ENCODE results near the gene ESPNL.

ESPNL gene

GRCh38 chr2:238166391-238167343 lies 66.5 kb downstream of the ESPNL start:
- no peak overlapping the region for H3K9ac ChIP-seq (ENCODE audit: low read length)
- no peak overlapping the region for H3K56ac ChIP-seq (ENCODE audit: low read length)
- H3K36me3 ChIP-seq (ENCODE audit: control insufficient read depth, insufficient read depth, low read length): peaks cover 4% of the 10 kb centered on the region
- no peak overlapping the region for H2AK5ac ChIP-seq (ENCODE audit: low read length)
- no peak overlapping the region for H3K4ac ChIP-seq (ENCODE audit: low read depth, low read length)
- H4K8ac ChIP-seq (ENCODE audit: low read depth, low read length): no peak overlapping the region
- no peaks in the 10 kb centered on the region for H3K79me1 ChIP-seq (ENCODE audit: low read length)
- no peak overlapping the region for H3K27ac ChIP-seq (ENCODE audit: low read depth, low read length)
- no peak for DNase-seq
- no peak overlapping the region for H3K18ac ChIP-seq (ENCODE audit: low read length)
- no CpG with 5 or more reads among the region's 24 CpGs for WGBS (ENCODE audit: extremely low coverage, insufficient coverage, low lambda C conversion rate)
- no peak overlapping the region for H2BK5ac ChIP-seq (ENCODE audit: low read length)
- H3K4me2 ChIP-seq (ENCODE audit: low read length): no peak overlapping the region
- H4K5ac ChIP-seq (ENCODE audit: low read length): no peak overlapping the region
- peaks cover 8% of the 10 kb centered on the region for H3K27me3 ChIP-seq (ENCODE audit: insufficient read depth, low read length, poor library complexity)
- no peak overlapping the region for H3K23ac ChIP-seq (ENCODE audit: low read length)
- H2BK120ac ChIP-seq (ENCODE audit: low read depth, low read length): no peak overlapping the region
- no peaks in the 10 kb centered on the region for H3K79me2 ChIP-seq (ENCODE audit: control insufficient read depth, insufficient read depth, low read length)
- H3K4me3 ChIP-seq (ENCODE audit: low read length): no peak overlapping the region
- no peaks in the 10 kb centered on the region for H3K4me1 ChIP-seq (ENCODE audit: control insufficient read depth, low read depth, low read length)
- H2BK15ac ChIP-seq (replicated peaks; ENCODE audit: low read depth): no peak overlapping the region

- Histone ChIP-seq H3K27ac (ENCODE audit: low read depth, low read length) (no peak overlapping the region), H2BK120ac (ENCODE audit: low read depth, low read length) (no peak overlapping the region), H3K4me1 (ENCODE audit: control insufficient read depth, low read depth, low read length) (no peaks in the 10 kb centered on the region), H4K8ac (ENCODE audit: low read depth, low read length) (no peak overlapping the region), H3K56ac (ENCODE audit: low read length) (no peak overlapping the region), H2BK5ac (ENCODE audit: low read length) (no peak overlapping the region), H3K27me3 (ENCODE audit: insufficient read depth, low read length, poor library complexity) (peaks cover 8% of the 10 kb centered on the region), H3K18ac (ENCODE audit: low read length) (no peak overlapping the region), H3K23ac (ENCODE audit: low read length) (no peak overlapping the region), H3K4me2 (ENCODE audit: low read length) (no peak overlapping the region), H3K36me3 (ENCODE audit: control insufficient read depth, insufficient read depth, low read length) (peaks cover 4% of the 10 kb centered on the region), H4K5ac (ENCODE audit: low read length) (no peak overlapping the region), H3K9ac (ENCODE audit: low read length) (no peak overlapping the region), H3K79me1 (ENCODE audit: low read length) (no peaks in the 10 kb centered on the region), H3K4ac (ENCODE audit: low read depth, low read length) (no peak overlapping the region), H2BK15ac (replicated peaks; ENCODE audit: low read depth) (no peak overlapping the region), H3K4me3 (ENCODE audit: low read length) (no peak overlapping the region), H2AK5ac (ENCODE audit: low read length) (no peak overlapping the region), H3K79me2 (ENCODE audit: control insufficient read depth, insufficient read depth, low read length) (no peaks in the 10 kb centered on the region)
- no CpG with 5 or more reads among the region's 7 CpGs for WGBS (ENCODE audit: extremely low coverage, insufficient coverage, low lambda C conversion rate)
- DNase-seq: no peak
Measured at GRCh38 chr2:238167344-238167715, 67.2 kb downstream of the ESPNL start.

DNA sequence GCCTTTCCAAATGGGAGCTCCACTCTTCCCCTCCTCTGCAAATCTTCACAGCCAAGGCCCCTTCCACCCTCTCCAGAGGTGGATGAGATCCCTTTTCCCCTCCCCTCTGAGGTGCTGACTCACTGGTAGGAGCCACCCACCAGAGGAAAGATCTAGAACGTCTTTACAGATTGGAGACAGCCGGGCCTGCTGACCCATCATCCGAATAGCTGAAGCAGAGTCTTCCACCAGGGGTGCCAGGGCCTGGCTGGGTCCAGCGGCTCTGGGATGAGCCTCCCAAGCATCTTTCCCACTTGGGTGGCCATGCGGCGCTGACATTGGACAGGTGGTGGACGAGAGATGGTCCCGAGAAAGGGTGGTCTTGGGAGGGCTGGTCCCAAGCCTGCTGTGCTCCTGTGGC lies 67.6 kb downstream of the ESPNL start:
- Histone ChIP-seq H2BK15ac (replicated peaks; ENCODE audit: low read depth) (no peak overlapping the region), H3K23ac (ENCODE audit: low read length) (no peak overlapping the region), H3K27ac (ENCODE audit: low read depth, low read length) (no peak overlapping the region), H3K79me2 (ENCODE audit: control insufficient read depth, insufficient read depth, low read length) (no peaks in the 10 kb centered on the region), H2BK120ac (ENCODE audit: low read depth, low read length) (no peak overlapping the region), H3K18ac (ENCODE audit: low read length) (no peak overlapping the region), H3K9ac (ENCODE audit: low read length) (no peak overlapping the region), H4K8ac (ENCODE audit: low read depth, low read length) (no peak overlapping the region), H3K79me1 (ENCODE audit: low read length) (no peaks in the 10 kb centered on the region), H3K4ac (ENCODE audit: low read depth, low read length) (no peak overlapping the region), H4K5ac (ENCODE audit: low read length) (no peak overlapping the region), H3K36me3 (ENCODE audit: control insufficient read depth, insufficient read depth, low read length) (peaks cover 6% of the 10 kb centered on the region), H3K56ac (ENCODE audit: low read length) (no peak overlapping the region), H2BK5ac (ENCODE audit: low read length) (no peak overlapping the region), H3K4me3 (ENCODE audit: low read length) (no peak overlapping the region), H3K4me1 (ENCODE audit: control insufficient read depth, low read depth, low read length) (no peaks in the 10 kb centered on the region), H2AK5ac (ENCODE audit: low read length) (no peak overlapping the region), H3K4me2 (ENCODE audit: low read length) (no peak overlapping the region), H3K27me3 (ENCODE audit: insufficient read depth, low read length, poor library complexity) (peaks cover 8% of the 10 kb centered on the region)
- DNase-seq: no peak
- WGBS (ENCODE audit: extremely low coverage, insufficient coverage, low lambda C conversion rate): no CpG with 5 or more reads among the region's 8 CpGs

DNA sequence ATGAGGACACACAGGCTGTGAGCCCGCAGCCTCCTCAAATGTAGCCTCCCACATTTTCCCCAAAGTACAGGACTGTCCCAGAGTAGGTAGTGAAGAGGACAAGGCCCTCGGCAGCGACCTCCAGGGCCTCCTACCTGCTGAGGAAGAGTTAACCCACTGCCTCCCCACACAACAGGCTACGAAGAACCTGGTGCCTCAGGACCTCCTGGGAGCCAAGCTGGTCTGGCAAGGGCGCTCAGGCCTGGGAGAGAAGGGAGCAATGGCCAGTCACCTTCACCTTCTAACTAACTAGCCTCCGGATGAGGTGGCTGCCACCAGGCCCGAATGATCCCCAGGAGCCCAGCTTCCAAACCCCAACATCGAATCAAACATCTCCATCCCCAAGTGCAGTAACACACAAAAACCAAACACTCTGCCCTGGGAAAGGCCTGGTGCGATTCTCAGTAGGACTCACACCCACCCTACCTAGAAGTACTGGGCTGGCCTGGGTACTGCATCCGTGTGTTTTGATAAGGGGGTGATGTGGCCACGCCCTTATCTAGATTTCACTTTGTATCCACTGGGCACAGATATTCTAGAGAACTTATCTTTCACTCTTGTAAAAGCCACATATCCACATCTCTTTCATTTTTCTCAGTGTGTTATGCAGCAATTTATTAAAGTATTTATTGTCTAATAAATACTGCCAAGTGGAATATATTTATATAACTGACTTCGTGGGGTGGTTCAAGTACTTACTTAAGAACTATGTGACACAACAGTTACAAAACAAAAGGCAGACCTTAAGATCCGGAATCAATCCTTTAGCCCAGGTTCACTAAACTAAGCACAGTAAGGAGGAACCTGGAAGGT lies 68.3 kb downstream of the ESPNL start:
- no peak overlapping the region for H2AK5ac ChIP-seq (ENCODE audit: low read length)
- H3K4ac ChIP-seq (ENCODE audit: low read depth, low read length): no peak overlapping the region
- H3K4me1 ChIP-seq (ENCODE audit: control insufficient read depth, low read depth, low read length): no peaks in the 10 kb centered on the region
- no peak overlapping the region for H3K27ac ChIP-seq (ENCODE audit: low read depth, low read length)
- H3K4me3 ChIP-seq (ENCODE audit: low read length): no peak overlapping the region
- H3K27me3 ChIP-seq (ENCODE audit: insufficient read depth, low read length, poor library complexity): peaks cover 4% of the 10 kb centered on the region
- WGBS (ENCODE audit: extremely low coverage, insufficient coverage, low lambda C conversion rate): no CpG with 5 or more reads among the region's 13 CpGs
- no peaks in the 10 kb centered on the region for H3K79me2 ChIP-seq (ENCODE audit: control insufficient read depth, insufficient read depth, low read length)
- H4K8ac ChIP-seq (ENCODE audit: low read depth, low read length): no peak overlapping the region
- H4K5ac ChIP-seq (ENCODE audit: low read length): no peak overlapping the region
- H3K23ac ChIP-seq (ENCODE audit: low read length): no peak overlapping the region
- H3K18ac ChIP-seq (ENCODE audit: low read length): no peak overlapping the region
- peaks cover 7% of the 10 kb centered on the region for H3K36me3 ChIP-seq (ENCODE audit: control insufficient read depth, insufficient read depth, low read length)
- H2BK120ac ChIP-seq (ENCODE audit: low read depth, low read length): no peak overlapping the region
- no peak overlapping the region for H3K56ac ChIP-seq (ENCODE audit: low read length)
- H3K4me2 ChIP-seq (ENCODE audit: low read length): no peak overlapping the region
- no peak overlapping the region for H3K9ac ChIP-seq (ENCODE audit: low read length)
- H3K79me1 ChIP-seq (ENCODE audit: low read length): no peaks in the 10 kb centered on the region
- no peak for DNase-seq
- no peak overlapping the region for H2BK15ac ChIP-seq (replicated peaks; ENCODE audit: low read depth)
- no peak overlapping the region for H2BK5ac ChIP-seq (ENCODE audit: low read length)

DNA sequence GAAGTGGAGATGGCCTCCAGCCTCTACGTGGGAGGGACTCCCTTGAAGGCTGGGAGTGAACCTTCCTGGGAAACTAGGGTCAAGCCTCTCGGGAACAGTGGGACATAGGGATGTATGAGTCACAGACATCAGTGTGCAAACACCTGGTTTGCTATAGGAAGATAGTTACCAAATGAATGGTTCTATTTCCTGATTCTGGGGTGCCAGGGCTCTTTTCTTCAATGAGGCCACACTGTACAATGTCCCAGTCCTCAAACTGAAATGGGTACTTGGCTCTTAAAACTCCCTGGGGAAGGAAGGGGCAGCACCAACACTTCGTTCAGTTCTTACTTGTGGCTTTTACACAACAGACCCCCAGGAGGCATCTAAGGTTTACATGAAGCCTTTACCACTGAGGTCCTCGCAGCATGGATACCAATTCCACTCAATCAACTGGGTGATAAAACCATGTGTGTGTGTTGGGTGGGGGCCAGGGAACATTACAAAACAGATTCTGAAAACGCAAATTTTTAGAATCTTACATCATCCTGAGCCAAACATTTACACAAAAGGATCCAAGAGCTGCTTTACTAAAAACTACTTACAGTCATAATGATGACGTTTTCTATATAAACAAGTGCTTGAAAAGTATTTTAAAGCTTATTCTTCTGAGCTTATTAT lies 69.0 kb downstream of the ESPNL start:
- Histone ChIP-seq H3K27me3 (ENCODE audit: insufficient read depth, low read length, poor library complexity) (no peaks in the 10 kb centered on the region), H2AK5ac (ENCODE audit: low read length) (no peak overlapping the region), H2BK5ac (ENCODE audit: low read length) (no peak overlapping the region), H3K18ac (ENCODE audit: low read length) (no peak overlapping the region), H3K27ac (ENCODE audit: low read depth, low read length) (no peak overlapping the region), H2BK15ac (replicated peaks; ENCODE audit: low read depth) (no peak overlapping the region), H3K4me2 (ENCODE audit: low read length) (no peak overlapping the region), H3K9ac (ENCODE audit: low read length) (no peak overlapping the region), H3K4me3 (ENCODE audit: low read length) (no peak overlapping the region), H4K5ac (ENCODE audit: low read length) (no peak overlapping the region), H3K56ac (ENCODE audit: low read length) (no peak overlapping the region), H3K4me1 (ENCODE audit: control insufficient read depth, low read depth, low read length) (no peaks in the 10 kb centered on the region), H3K79me2 (ENCODE audit: control insufficient read depth, insufficient read depth, low read length) (no peaks in the 10 kb centered on the region), H2BK120ac (ENCODE audit: low read depth, low read length) (no peak overlapping the region), H3K23ac (ENCODE audit: low read length) (no peak overlapping the region), H3K4ac (ENCODE audit: low read depth, low read length) (no peak overlapping the region), H3K79me1 (ENCODE audit: low read length) (no peaks in the 10 kb centered on the region), H3K36me3 (ENCODE audit: control insufficient read depth, insufficient read depth, low read length) (peaks cover 7% of the 10 kb centered on the region), H4K8ac (ENCODE audit: low read depth, low read length) (no peak overlapping the region)
- no CpG with 5 or more reads among the region's 6 CpGs for WGBS (ENCODE audit: extremely low coverage, insufficient coverage, low lambda C conversion rate)
- DNase-seq: no peak

Data from mesendoderm (in vitro differentiated cells).